HPDE6-E6E7 (cell line): ENCODE data around the gene CCBE1.
"Not testable (repeated sequence)": the region's sequence is repeated elsewhere in the genome, so short reads cannot be mapped to it uniquely, and the experiment has no call there.

Experiments used
- DNase-seq: peaks from one replicate; pipeline ENCODE4 v3.0.0; 2011; ENCODE audit warnings: missing footprints; ENCODE audit errors: extremely low spot score

Gene CCBE1

DNA sequence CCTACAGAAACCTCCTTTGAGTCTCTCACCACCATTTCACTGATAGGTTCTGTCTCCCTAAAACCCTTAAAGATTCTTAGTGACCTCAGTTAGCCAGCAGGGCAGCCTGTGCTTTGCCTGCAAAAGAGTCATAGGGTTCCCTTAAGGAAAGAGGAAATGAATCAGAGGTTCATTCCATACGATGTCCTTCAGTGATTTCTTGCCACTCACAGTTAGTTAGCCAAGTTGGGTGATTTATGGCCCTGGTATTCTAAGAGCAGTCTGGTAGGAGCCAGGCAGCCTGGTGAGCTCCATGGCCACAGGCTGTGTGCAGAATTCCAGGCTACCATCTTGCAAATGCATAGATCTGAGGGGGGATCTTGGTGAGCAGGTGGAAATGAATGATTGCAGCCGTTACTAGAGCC lies 18.7 kb upstream of the CCBE1 start:
- peak; percentile 81 for DNase-seq

GRCh38 chr18:59715445-59715844 lies 18.2 kb upstream of the CCBE1 start:
- no peak for DNase-seq

- DNase-seq = not testable (repeated sequence)
These were observed 16.9 kb upstream of the CCBE1 start for GRCh38 chr18:59714096-59714495.

- no peak for DNase-seq
These were observed 15.1 kb upstream of the CCBE1 start for GRCh38 chr18:59712311-59712710.

DNA sequence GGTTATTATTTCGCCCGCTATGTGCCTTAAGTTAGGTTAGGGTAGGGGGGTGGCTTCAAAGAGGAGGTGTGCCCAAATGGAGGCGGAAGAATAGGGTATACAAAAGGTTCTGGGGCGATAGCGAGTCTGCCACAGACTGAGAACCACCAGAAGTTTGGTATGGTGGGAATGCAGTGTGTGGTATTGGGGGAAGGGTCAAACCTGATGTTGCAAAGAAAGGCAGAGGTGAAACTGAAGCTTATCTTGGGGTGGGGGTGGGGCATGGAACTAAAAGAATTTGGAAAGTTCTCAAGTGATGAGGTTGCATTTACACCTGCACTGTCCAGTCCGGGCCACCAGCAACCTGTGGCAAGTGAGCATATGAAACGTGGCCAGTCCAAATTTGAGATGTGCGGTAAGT lies 11.8 kb upstream of the CCBE1 start:
- DNase-seq = no peak

GRCh38 chr18:59707306-59707705 lies 10.1 kb upstream of the CCBE1 start:
- no peak for DNase-seq

- DNase-seq = no peak
These were observed 9.3 kb upstream of the CCBE1 start for GRCh38 chr18:59706499-59706898.

- DNase-seq = no peak
These were observed 7.9 kb upstream of the CCBE1 start for GRCh38 chr18:59705145-59705544.

DNA sequence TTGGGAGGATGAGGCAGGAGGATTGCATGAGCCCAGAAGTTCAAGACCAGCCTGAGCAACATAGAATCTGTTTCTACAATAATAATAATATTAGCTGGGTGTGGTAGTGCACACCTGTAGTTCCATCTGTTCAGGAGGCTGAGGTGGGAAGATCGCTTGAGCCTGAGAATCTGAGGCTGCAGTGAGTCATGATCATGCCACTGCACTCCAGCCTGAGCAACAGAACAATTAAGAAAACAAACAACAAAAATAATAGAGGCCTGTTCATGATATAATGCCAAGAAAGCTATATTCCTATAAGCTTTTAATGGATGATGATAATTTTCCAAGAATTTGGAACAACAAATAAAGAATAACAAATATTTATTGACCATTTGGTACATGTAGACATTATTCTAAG lies 6.9 kb upstream of the CCBE1 start:
- no peak for DNase-seq

GRCh38 chr18:59701272-59701671 lies 4.0 kb upstream of the CCBE1 start:
- no peak for DNase-seq

DNA sequence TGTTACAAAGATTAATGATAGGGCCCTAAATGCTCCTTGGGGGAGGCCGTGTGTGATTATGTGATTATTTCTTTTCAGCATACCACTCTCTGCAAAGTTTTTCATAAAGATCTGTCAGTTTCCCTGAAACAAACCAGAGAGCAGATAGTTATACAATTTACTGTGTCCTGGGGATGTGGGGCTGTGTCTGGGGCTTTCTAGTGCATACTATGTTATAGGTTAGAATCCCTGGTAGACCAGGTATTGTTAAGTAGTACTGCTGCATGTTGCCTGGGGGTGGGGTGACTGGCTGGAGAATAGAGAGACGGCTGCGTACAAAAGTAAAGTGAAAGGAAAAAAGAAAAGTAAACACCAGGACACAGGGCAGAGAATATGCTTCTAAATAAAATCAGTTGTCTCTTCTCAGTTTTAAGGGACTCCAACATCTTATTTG lies 3.3 kb upstream of the CCBE1 start:
- DNase-seq = no peak

DNA sequence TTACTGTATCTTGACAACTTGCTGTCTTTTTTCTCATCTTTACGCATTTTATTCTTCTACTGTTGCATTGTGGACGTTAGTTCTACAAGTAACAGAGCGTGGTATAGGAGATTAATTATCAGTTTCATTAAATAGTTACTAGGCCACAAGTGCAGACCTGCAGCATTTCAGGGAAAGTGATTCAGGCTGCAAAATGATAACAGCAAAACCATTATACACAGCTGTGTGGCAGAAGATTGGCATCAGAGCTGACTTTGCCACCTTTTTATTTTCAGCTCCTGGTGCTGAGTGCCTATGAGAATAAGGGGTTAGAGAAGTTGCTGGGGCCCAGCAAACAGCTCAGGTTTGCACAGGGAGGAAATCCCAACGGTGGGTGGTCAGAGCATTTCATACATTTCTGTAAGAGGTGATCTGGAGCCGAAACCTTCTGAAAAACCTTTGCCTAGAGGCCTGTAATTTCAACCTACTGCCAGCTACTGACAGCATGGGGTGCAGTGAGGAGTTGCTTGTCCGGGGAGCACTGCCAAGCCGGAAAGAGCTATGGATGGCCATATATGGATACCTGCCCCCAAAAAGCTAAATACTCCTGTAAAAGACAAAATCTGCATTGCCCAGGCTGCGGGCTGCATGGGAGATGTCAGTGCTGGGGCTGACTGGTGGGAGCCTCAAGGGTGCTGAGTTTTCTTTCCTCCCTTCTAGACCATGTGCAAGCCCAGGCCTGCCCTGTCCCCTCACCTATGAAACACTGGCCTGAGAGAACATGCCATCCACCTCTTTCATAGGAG lies 2.7 kb upstream of the CCBE1 start:
- DNase-seq = peak; percentile 72

- DNase-seq = no peak
These were observed 1.8 kb upstream of the CCBE1 start for GRCh38 chr18:59699061-59699460.

- no peak for DNase-seq
These were observed 650 bp downstream of the CCBE1 start for GRCh38 chr18:59696311-59697235.

- no peak for DNase-seq
These were observed 1.7 kb downstream of the CCBE1 start for GRCh38 chr18:59695551-59695950.

DNA sequence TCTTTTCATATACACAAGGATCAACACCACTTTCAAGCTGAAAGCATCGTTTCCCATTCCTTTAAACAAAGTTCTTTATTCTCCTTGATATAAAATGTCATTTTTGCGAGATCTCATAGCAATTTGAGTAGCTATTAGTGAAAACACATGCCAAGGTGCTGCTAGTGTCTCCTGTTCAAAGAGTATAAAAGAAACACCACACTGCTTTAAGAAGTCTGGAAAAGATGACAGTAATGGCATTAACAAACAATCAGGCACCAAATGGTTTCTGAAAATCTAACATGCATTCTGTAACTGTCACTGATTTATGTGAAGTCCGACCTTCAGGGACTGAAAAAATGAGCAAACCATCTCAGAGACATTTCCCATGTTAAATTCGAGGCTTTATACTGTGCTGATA lies 2.4 kb downstream of the CCBE1 start:
- no peak for DNase-seq

DNA sequence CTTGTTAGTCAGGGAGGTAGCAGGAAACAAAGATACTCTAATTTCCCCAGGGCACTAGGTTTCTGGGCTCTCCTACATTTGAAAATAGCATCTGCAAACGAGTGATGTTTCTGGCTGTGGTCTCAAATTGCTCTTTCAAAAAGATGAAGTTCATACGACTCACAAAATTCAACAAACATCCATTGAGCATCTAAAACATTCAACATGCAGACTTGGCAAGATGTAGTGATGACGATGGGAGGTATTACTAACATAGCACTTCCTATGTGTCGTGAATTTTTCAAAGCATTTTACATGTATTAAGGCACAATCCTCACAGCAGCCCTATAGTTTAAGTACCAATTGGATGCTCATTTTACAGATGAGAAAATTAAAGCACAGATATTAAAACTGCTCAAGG lies 5.2 kb downstream of the CCBE1 start:
- no peak for DNase-seq

GRCh38 chr18:59690996-59691395 lies 6.2 kb downstream of the CCBE1 start:
- DNase-seq = no peak

DNA sequence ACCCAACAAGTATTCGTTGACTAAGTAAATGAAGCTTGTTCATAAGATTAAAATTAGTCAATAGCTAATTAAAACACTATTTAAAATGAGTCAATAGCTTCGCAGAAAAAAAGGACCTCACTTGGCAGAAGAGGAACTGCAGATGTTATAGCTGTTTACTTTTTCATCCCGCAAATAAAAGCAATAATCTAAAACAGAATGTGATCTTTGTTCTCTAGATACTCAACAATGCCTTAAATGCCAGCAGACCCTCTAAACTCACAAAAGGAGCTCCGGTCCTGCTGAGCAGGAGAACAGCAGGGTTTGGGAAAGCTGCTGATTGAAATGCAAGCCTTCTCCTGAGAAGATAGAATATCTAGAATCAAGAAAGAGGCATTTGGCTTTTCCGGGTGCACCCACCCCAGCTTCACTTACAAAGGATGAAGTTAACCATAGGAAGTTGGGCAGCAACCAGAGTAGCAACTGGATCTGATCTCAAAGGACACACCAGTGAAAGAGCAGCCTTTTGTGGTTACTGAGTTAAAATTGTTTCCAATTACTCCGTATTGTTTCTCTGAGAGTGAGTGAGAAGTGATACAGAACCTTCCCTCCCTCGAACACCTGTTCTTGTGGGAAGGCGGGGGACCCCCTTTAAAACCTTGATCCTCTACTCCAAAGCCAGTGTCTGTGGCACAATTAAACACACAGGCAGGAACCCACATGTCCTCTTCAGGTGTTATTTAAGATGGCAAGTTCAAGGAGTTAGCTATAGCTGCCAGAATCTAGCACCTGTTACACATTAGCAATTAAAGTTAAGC lies 6.8 kb downstream of the CCBE1 start:
- DNase-seq = no peak

- DNase-seq = no peak
These were observed 7.5 kb downstream of the CCBE1 start for GRCh38 chr18:59689756-59690155.

DNA sequence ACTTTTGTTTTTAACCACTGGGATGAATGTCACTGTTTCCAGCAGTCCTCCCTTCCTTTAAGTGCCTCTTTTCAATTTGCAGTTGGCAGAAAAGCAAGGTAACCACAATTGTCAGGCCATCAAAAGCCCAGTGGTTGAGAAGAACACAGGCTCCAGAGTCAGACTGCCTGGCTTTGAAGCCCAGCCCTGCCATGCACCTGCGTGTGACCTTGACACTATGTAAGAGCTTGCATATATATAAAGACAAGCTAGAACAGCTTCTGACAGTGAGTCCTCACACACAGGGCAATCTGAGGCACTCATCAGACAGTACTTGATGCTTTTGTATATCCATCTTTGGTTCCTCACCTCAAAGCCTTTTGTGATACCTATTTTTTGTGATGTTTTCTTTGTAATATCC lies 11.0 kb downstream of the CCBE1 start:
- no peak for DNase-seq

DNA sequence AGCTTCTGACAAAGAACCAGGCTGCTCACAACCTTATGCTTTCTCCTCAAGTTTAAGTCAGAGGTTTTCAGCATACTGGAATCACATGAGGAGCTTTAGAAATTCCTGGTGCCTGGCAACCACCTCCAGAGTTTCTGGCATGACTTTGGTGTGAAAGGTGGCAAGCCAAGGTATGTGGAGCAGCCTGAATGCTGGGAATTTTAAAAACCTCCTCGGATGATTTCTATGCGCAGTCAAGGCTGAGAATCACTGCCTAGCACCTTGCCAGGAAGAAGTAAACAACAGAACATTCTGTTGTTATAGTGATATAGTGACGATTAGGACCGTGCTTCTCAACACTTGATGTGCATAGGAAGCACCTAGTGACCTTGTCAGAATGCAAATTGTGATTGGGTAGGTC lies 11.7 kb downstream of the CCBE1 start:
- no peak for DNase-seq
